Neural cell (in vitro differentiated cells): Measurements from ENCODE around the gene PPP2R3A.

Source experiments
- CTCF ChIP-seq: fragments of 450-650 bp; IDR thresholded peaks from 2 replicates; pipeline ENCODE4 v1.5.1; 2014; ENCODE audit warnings: antibody characterized with exemption, mild to moderate bottlenecking, moderate library complexity; ENCODE audit not compliant: poor library complexity, severe bottlenecking
- EP300 ChIP-seq: fragments of 450-650 bp; conservative IDR thresholded peaks from 2 replicates; pipeline ENCODE4 v1.6.1; 2014; ENCODE audit warnings: antibody characterized with exemption, mild to moderate bottlenecking, moderate library complexity; ENCODE audit not compliant: poor library complexity, severe bottlenecking
- EZH2 ChIP-seq: fragments of 200-600, 300-800 bp; shearing (Covaris generic), sonication (generic); IDR thresholded peaks from 2 replicates; pipeline ENCODE4 v1.6.1; 2014; ENCODE audit warnings: antibody characterized with exemption, low read length, borderline replicate concordance, mild to moderate bottlenecking; ENCODE audit not compliant: insufficient read depth, poor library complexity, severe bottlenecking
- MXI1 ChIP-seq: fragments of 450-650 bp; conservative IDR thresholded peaks from 2 replicates; pipeline ENCODE4 v1.6.1; 2014; ENCODE audit warnings: antibody characterized with exemption, mild to moderate bottlenecking; ENCODE audit not compliant: poor library complexity, severe bottlenecking
- SMC3 ChIP-seq: fragments of 450-650 bp; conservative IDR thresholded peaks from 2 replicates; pipeline ENCODE4 v1.6.1; 2014; ENCODE audit warnings: antibody characterized with exemption, mild to moderate bottlenecking, moderate library complexity; ENCODE audit not compliant: poor library complexity
- TAF1 ChIP-seq: IDR thresholded peaks from 2 replicates; pipeline ENCODE4 v1.6.1; 2012; ENCODE audit warnings: low read depth

- no peak for TF ChIP-seq CTCF
- no peak for TF ChIP-seq MXI1
- no peak for TF ChIP-seq EP300
- no peak for TF ChIP-seq EZH2
- no peak for TF ChIP-seq SMC3
- TF ChIP-seq TAF1 = no peak
These were observed 169.7 kb downstream of the PPP2R3A start for GRCh38 chr3:136135039-136135802.
